Epithelial cell of proximal tubule (primary cell): Measurements from ENCODE around the gene ANKRD44. TPM values are rescaled to one million over a fixed set of nuclear protein-coding genes. Genes with fewer than 3 reads are reported as not detected.

Source experiments
- DNase-seq: peaks from one replicate; pipeline ENCODE4 v3.0.0-alpha.2; 2011; ENCODE audit warnings: low read depth
- H3K4me3 ChIP-seq: 2 replicates; pipeline ENCODE4 v1.5.1; 2011; ENCODE audit warnings: low read depth, mild to moderate bottlenecking, low read length
- total RNA-seq: library from RNA; depleted of rRNA; stranded (reverse); fragments of >200 nt; gene quantifications from 2 replicates; pipeline ENCODE4 v1.2.3, GENCODE V29; 2015
- TF ChIP-seq, protein P1 (sequence below): conservative IDR thresholded peaks from 2 replicates; pipeline ENCODE4 v1.5.1; 2012; ENCODE audit warnings: low read depth, mild to moderate bottlenecking, low read length

ANKRD44 gene
- total RNA-seq, 1 donor from 2014 or later = 1.7 TPM

DNA sequence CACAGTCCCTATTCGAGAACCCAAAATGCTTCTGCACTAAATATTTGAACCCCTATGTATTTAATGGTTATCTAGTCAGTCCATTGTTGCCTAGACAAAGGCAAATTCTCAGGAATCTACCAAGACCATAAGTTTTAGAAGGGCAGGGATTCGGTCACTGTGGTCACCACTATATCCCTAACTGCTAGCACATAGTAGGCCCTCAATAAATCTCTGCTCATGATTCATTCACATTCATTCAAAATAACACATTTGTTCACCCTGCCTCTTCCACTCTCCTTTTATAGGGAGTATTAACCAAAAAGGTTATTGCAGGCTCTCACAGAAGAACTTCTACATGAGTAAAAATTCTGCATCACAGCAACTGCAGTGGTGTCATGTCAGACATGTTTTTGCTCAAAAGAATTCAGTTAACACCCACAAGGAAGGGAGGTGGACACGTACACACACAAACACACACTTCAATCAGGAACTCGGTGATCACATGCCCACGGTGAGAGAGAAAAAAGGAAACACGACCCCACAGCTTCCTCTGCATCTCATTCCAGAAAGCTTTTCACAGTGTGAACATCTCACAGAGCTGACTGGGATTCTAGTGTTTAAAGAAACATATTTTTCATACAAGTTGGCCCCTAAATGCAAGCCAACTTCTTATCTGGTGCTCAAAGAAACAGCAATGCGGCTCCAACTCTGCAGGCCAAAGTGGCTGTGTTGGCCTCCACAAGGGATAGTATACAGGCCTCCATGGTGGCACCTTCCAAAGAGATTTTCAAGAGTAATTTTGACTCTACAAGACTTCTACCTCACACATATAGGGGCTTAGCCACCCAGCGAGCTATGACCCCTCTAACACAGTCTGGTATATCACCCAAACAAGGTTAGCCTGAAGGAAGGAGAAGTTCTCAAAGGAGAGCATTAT lies 98.0 kb downstream of the ANKRD44 start:
- TF ChIP-seq, protein P1, sequence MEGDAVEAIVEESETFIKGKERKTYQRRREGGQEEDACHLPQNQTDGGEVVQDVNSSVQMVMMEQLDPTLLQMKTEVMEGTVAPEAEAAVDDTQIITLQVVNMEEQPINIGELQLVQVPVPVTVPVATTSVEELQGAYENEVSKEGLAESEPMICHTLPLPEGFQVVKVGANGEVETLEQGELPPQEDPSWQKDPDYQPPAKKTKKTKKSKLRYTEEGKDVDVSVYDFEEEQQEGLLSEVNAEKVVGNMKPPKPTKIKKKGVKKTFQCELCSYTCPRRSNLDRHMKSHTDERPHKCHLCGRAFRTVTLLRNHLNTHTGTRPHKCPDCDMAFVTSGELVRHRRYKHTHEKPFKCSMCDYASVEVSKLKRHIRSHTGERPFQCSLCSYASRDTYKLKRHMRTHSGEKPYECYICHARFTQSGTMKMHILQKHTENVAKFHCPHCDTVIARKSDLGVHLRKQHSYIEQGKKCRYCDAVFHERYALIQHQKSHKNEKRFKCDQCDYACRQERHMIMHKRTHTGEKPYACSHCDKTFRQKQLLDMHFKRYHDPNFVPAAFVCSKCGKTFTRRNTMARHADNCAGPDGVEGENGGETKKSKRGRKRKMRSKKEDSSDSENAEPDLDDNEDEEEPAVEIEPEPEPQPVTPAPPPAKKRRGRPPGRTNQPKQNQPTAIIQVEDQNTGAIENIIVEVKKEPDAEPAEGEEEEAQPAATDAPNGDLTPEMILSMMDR = no peak
- no peak for DNase-seq
- no peak overlapping the region for H3K4me3 ChIP-seq

DNA sequence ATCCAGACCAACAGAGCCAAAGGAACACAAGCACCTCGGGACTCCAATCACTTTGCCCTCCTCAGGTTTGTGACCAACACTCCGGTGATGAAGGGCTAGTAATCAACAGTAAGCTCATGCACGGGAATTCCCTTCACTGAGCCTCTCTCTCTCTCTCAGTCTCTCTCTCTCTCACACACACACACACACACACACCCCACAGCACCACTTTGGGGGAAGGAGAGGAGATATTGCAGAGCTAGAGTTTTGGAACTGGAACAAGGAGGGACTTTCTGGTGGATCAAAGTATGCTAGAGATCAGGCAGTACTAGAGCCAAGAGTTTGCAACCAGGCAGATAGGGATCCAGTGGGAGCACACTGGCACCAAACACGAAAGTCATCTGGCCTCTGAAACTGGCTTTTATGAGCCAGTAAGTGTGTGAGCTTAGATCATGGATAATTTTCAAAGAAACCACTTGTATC lies 98.7 kb downstream of the ANKRD44 start:
- DNase-seq = no peak
- H3K4me3 ChIP-seq = no peak overlapping the region
- TF ChIP-seq, protein P1 = no peak

DNA sequence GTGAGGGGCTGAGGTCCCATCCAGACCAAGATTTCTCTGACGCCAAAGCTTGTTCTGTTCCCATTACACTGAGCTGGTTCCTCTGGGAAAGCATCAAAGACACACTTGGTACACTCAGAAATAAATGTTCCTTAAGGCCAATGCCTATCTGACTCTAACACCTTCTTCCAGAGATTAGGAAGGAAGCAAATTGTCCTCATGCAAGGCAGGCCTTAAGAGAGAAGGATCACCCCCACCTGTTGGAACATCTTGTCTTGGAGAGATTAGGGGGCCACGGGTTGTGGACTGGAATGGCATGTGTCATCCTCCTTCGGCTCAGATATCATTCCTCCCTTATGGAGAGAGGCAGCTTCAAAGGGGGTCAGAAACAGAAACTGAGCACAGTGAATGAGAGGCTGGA lies 100.2 kb downstream of the ANKRD44 start:
- TF ChIP-seq, protein P1 = no peak
- no peak for DNase-seq
- no peak overlapping the region for H3K4me3 ChIP-seq

DNA sequence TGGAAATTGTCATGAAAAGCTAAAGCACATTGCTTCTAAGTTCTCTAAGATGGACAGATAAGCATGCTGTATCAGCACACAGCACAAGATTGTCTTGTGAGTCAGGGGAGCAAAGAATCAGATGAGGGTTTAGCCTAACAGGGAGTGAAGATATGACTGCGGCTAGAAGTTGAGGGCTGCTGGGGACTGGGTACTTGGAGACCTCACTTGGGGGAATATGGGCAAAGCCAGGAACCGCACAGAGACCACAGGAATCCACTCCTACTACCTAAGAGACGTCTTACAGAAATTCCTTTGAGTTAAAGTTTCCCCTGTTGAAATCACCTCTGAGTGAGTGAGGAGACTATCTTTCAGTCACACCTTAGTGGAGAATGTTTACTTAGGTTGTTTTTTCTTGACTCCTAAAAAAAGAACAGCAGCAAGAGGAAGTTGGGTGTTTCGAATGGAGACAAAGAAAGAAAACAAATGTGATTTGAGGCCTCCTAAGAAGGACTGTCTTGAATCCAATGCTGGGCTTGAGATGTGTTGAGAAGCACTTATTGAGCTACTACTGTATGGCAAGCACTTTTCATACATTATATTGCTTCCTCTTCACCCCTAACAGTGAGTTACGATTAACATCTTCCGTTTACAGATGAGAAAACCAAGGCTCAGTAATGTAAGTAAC lies 100.7 kb downstream of the ANKRD44 start:
- TF ChIP-seq, protein P1 = no peak
- H3K4me3 ChIP-seq = no peak overlapping the region
- DNase-seq = peak; percentile 57

DNA sequence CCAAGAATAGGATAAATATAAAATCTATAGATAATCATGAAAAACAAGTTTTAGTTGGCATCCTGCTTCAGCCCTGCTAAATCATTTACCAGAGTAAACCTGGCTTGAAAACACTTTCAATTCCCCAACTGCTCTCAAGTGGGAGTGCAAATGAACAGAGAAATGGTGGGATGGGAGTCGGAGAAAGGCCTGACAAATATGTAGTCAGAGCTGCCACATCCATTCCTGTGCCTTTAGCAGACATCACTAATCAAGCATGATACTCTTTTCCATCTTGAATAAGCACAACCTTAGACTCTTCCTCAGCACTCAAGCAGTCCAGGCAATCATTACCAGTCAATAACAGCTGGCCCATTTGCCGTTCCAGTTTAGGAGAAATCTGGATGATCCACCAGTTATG lies 101.3 kb downstream of the ANKRD44 start:
- peak overlapping the region; percentile 16 for H3K4me3 ChIP-seq
- DNase-seq = peak; percentile 48
- TF ChIP-seq, protein P1 = no peak

DNA sequence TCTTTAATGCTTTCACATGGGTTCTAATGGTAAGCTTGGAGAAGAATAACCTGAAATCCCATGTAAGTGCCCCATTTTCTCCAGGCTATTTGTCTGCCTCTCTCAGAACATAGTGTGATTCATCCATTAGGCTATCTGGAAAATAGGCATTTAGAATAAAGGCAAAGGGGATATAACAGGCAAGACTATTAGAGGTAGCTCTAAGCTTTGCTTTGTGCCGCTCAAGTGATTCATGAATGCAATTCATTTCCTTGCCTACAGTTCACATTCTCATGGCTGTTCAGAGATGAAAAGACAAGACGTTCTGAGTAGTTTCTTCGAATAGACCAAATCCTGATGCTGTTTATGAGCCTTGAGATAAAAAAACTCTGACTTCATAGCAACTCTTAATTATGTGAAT lies 101.7 kb downstream of the ANKRD44 start:
- peak; percentile 26 for DNase-seq
- H3K4me3 ChIP-seq = peak overlapping the region; percentile 16
- TF ChIP-seq, protein P1 = no peak
